H1 (cell line): ENCODE data around the gene TEX36. TPM values are rescaled to one million over a fixed set of nuclear protein-coding genes. Genes with fewer than 3 reads are reported as not detected.

Experiments used
- polyA plus RNA-seq, 7 experiments: library from polyadenylated mRNA; depleted of rRNA in 3 of 7; stranded (reverse) in 5 of 7; unstranded in 2 of 7; fragments of >200 nt in 5 of 7; fragments of 200-250 nt in 2 of 7; gene quantifications; 1 replicate in 5 of 7; 2 replicates in 1 of 7; 4 replicates in 1 of 7; pipeline versions ENCODE4 v1.2.1 to v1.2.3, GENCODE V29; 2011 to 2013; ENCODE audit warnings: missing spikeins in 2 of 7, mixed read lengths in 2 of 7
- total RNA-seq: library from RNA; stranded (reverse); fragmentation: NEBNext Ultra II Directional; extraction: Animal tissue kit (Norgen Biotek cat#: 25700); gene quantifications from 2 replicates; pipeline ENCODE4 v1.2.1, GENCODE V29; 2021
- TF ChIP-seq, protein P1 (sequence below): IDR thresholded peaks from 2 replicates; pipeline ENCODE4 v1.6.1; 2011; ENCODE audit warnings: low read length, improper control_type of control experiment
- TF ChIP-seq, protein P2 (sequence below): IDR thresholded peaks from 2 replicates; pipeline ENCODE4 v1.6.1; 2011; ENCODE audit warnings: low read depth, mild to moderate bottlenecking, low read length; ENCODE audit not compliant: insufficient read depth

The TEX36 gene
- total and polyA plus RNA-seq, 2 of the 8 experiments (the other 6 are each of a cell fraction or from before 2014, with no cell fraction given): not detected

GRCh38 chr10:125646311-125646710, 36.7 kb downstream of the TEX36 start (continued):
- TF ChIP-seq, protein P1, sequence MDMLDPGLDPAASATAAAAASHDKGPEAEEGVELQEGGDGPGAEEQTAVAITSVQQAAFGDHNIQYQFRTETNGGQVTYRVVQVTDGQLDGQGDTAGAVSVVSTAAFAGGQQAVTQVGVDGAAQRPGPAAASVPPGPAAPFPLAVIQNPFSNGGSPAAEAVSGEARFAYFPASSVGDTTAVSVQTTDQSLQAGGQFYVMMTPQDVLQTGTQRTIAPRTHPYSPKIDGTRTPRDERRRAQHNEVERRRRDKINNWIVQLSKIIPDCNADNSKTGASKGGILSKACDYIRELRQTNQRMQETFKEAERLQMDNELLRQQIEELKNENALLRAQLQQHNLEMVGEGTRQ: no peak
- TF ChIP-seq, protein P2, sequence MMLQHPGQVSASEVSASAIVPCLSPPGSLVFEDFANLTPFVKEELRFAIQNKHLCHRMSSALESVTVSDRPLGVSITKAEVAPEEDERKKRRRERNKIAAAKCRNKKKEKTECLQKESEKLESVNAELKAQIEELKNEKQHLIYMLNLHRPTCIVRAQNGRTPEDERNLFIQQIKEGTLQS: no peak
